GM21390 (cell line): ENCODE measurements around the gene USP27X.

ENCODE experiments used
- ATAC-seq: cut with Tn5 transposase; IDR thresholded peaks from one replicate; pipeline ENCODE4 v1.9.1; 2021; ENCODE audit not compliant: unreplicated experiment

Gene USP27X

DNA sequence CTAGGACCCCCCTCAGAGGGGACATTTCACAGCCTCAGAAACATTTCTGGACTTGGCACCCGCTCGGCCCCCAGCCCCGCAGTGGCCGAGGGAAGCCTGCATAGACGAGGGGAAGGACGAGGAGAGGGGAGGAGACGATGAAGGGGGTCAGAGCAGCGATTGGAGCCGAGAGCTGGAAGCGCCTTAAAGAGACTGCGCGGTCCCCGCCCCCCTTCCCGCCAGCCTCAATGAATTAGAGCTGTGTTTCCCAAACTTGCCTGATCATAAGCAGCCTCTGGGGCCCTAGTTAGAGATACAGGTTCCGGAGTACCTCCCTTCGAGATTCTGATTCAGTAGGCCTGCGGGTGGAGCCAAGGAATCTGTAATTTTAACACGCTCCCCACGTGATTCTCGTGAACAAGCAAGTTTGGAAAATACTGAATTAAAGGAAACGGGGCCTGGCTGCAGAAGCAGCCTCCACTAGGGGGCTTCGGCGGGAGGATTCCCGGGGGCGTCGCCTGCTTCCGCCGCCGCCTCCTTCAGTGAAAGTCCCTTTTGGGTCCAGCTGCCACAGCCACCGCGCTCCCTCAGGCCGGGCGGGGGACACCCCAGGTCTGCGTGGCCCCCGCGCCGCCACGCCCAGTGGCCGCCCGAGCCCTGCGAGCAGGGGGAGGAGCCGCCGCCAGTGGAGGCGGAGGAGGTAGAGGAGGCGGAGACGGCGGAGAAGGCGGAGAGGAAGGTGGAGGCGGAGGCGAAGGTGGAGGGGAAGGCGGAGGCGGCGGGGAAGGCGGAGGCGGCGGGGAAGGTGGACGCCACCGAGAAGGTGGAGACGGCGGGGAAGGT lies at the start of gene USP27X:
TSS of gene USP27X (plus strand) at position 651 of the 822 bp plus-strand sequence. CDS start 824 bp downstream, outside the sequence.
- peak; percentile 92 for ATAC-seq

DNA sequence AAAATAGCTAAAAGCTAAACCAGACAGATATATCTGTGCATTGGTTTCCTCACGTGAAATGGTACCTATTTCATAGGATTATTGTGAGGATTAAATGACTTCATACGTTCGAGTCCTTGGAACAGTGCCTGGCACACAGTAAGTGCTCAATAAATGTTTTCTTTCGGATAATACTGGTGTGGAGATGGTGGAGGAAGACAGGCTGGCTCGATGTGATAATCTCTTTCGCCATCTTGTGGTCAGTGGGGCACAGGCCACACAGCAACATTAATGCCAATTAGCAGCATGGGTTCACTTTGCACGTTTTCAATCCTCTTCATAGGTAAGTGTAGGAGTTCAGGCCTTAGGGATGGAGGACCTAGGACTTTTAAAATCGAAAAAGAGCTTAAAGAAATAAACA lies 40.9 kb upstream of the USP27X start:
- ATAC-seq: peak; percentile 71

DNA sequence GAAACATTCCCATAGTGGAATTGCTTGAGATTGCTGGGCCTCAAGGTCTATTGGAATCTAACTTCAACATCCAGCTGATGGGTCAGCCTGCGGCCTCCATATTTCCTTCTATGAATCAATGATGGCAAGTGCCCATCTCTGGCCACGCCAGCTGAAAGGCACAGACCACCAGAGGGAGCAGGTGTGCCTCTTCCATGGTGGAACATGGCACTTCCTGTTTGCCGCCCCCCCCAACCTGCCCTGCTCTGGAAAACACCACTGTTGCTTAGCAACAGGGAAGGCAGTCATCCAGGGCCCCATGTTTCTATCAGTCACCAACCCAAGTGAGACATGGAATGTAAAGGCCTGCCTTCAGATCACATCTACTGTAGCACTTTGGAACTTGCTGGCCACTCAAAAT lies 38.6 kb upstream of the USP27X start:
- ATAC-seq: no peak

GRCh38 chrX:49842621-49843020 lies 36.7 kb upstream of the USP27X start:
- no peak for ATAC-seq

- no peak for ATAC-seq
Measured at GRCh38 chrX:49844611-49845010, 34.7 kb upstream of the USP27X start.

GRCh38 chrX:49845701-49846403 lies 33.4 kb upstream of the USP27X start:
- no peak for ATAC-seq

DNA sequence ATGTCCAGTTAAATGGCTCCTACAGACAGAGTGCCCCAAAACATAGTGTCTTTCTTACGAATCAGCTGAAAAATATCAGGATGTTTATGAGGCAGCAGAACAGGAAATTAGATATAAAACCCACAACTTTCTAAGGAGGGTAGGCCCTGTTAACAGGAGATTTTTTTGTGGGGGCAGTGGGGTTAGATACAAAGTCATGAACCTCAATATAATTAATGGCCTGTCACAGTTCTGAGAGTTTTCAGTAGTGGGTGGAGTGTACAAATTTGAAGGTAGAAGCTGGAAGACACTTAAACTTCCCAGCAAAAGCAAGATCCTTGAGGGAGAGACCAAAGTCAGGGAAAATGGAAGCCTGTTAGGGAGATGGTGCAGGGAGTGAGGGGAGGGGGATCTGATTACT lies 32.8 kb upstream of the USP27X start:
- no peak for ATAC-seq

GRCh38 chrX:49848275-49848674 lies 31.0 kb upstream of the USP27X start:
- no peak for ATAC-seq

DNA sequence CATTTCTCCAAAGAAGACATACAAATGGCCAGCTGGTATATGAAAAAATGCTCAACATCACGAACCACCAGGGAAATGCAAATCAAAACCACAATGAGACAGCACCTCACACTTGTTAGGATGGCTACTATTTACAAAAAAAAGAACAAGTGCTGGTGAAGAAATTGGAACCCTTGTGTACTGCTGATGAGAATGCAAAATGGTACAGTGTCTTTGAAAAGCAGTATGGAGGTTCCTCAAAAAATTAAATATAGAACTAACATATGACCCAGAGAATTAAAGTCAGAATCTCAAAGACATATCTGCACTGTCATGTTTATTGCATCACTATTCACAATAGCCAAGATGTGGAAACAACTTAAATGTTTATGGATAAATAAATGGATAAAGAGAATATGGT lies 29.3 kb upstream of the USP27X start:
- peak; percentile 53 for ATAC-seq

DNA sequence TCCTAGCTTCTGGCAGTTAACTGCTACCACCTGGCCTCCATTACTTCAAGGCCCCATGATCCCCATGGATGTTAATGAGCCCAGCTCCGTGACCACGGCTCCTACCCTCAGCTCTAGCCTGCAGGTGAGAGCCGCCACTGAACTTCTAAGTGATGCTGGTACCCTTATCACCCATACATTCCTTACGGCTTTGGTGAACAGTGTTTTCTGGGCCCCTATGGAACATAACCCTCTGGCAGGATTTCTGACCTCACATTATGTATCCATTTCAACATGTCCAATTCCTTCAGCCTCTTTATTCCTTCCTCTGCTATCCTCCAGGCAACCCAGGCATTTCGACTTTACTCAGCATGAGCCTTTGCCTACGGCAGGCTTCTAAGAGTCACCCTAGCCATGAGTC lies 25.6 kb upstream of the USP27X start:
- no peak for ATAC-seq

DNA sequence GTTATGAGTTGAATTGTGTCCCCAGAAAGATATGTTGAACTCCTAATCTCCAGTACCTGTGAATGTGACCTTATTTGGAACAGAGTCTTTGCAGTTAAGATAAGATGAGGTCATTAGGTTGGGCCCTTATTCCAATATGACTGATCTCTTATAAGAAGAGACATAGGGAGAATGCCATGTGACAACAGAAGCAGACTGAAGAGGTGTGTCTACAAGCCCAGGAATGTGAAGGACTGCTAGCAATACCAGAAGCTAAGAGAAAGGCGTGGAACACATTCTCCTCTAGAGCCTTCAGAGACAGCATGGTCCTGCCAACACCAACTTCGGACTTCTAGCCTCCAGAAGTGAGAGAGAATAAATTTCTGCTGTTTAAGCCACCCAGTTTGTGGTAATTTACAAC lies 22.5 kb upstream of the USP27X start:
- no peak for ATAC-seq

- ATAC-seq: no peak
Measured at GRCh38 chrX:49858341-49858740, 20.9 kb upstream of the USP27X start.

GRCh38 chrX:49859491-49859890 lies 19.8 kb upstream of the USP27X start:
- ATAC-seq: no peak

GRCh38 chrX:49860867-49861535 lies 18.3 kb upstream of the USP27X start:
- no peak for ATAC-seq

GRCh38 chrX:49862093-49862492 lies 17.2 kb upstream of the USP27X start:
- ATAC-seq: no peak

DNA sequence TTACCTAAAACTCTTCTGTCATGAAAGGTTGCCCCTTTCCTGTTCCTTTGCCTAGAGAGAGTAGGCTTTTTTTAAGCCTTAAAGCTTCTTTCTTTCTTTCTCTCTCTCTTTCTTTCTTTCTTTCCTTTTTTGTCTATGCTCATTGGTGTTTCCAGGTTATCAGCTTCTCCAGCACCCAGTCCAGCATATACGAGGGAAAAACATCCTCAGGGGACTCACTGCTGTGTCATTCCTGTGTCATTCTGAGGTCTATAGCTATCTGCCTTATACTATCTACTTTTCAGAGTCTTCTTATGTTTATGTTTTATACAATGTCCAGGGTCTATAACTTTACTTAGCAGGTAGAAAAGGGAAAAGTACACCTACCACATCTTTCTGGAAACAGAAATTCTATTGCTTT lies 10.5 kb upstream of the USP27X start:
- ATAC-seq: no peak

DNA sequence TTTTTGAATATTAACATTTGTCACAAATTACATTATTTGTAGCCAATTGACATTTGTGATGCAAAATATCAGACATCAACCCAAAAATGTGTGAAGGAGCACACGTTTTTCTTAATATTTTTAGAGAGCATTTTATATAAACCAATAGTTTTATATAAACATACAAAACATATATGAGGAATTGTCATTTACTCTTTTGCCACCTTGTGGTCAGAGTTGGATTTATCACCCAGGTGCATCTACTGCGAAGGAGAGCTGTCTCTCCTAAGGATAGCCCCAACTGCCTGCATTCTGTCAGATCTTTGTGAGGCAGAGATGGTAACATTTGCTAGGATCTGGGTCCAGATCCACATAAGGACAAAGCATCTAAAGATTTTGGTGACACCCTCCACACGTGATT lies 2.5 kb upstream of the USP27X start:
- ATAC-seq: no peak

- ATAC-seq: no peak
Measured at GRCh38 chrX:49877397-49878101, 1.7 kb upstream of the USP27X start.

DNA sequence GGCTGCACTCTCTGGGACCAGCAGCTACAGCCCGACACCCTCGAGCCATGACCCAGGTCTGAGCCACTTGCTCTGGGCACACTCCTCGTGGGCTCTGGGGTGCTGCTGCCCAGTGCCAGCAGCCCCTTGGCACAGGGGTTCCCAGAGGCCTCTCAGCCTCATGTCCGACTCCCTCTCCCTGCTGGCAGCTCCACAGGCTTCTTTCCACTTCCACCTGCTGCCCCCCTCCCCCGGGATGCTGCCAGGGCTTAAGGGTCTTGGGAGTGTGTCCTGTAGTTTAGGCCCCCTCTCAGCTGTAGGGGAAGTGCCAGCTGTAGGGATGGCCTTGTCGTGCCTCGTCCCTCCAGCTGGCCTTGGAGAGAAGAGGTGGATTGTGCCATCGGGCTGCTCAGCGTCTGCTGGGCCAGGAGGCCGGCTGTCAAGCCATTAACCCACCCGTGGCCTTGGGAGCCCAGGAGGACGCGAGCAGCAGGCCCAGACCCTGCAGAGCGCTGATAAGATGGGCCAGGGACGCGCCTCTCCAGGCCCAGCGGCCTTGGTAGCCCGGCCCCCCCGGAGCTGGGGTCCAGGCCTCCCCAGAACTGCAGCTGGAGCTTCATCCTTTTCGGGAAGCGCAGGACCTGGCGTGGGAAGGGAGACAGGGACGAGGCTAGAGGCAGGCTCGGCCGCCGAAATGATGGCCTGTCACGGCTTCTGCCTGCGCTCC lies 1.0 kb upstream of the USP27X start:
- no peak for ATAC-seq

- ATAC-seq: no peak
Measured at GRCh38 chrX:49879656-49880277, 483 bp downstream of the USP27X start.
